Measurements from ENCODE around the gene ZNF436. TPM values are rescaled to one million over a fixed set of nuclear protein-coding genes. Genes with fewer than 3 reads are reported as not detected.

Gene ZNF436
- total and polyA plus RNA-seq, 3 experiments from 2014 or later = 4.9 to 6.4 (median 5.9) TPM

GRCh38 chr1:23397908-23398307, 28.3 kb upstream of the ZNF436 start:
- no peaks in the 10 kb centered on the region for H3K9me3 ChIP-seq (ENCODE audit: low read length)
- Mint-ChIP-seq H3K27me3 (peaks cover 0 to 1% of the 10 kb centered on the region in 2 donors), H3K4me3 (no peak overlapping the region), H3K27ac (no peak overlapping the region), H3K9me3 (no peaks in the 10 kb centered on the region), H3K36me3 (peaks cover 0 to 9% (median 4%) of the 10 kb centered on the region in 3 donors), H3K4me1 (no peaks in the 10 kb centered on the region)
- H3K27me3 ChIP-seq (ENCODE audit: insufficient read depth, low read length, poor library complexity, severe bottlenecking) = no peaks in the 10 kb centered on the region
- POLR2A ChIA-PET = no interaction called here
- no peak overlapping the region for H3K27ac ChIP-seq (ENCODE audit: low read depth, low read length)
- H3K36me3 ChIP-seq (ENCODE audit: insufficient read depth, low read length) = no peaks in the 10 kb centered on the region
- H3K4me1 ChIP-seq (ENCODE audit: insufficient read depth, low read length) = no peaks in the 10 kb centered on the region
- no peak for DNase-seq
- CTCF ChIA-PET = no interaction called here
- no peak overlapping the region for H3K4me3 ChIP-seq (ENCODE audit: low read length)

DNA sequence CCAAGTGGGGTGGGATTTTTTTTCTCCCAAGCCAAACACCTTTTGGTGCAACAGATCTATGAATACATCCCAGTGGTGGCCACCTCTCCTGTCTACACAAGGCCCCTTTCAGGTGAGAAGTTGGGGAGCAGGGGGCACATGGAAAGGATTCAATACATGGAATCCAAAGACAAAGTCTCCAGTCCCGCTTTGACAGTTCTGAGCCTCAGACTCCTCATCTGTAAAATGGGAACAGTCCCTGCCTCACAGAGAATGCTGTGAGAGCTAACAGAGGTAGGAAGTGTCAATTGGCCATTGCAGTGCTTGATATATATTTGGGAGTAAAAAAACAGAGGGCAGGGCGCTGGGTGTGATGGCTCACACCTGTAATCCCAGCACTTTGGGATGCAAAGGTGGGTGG, 26.7 kb upstream of the ZNF436 start:
- peaks cover 0 to 1% of the 10 kb centered on the region in 2 donors for H3K27me3 Mint-ChIP-seq
- no peak overlapping the region for H3K4me3 Mint-ChIP-seq
- Histone ChIP-seq H3K27ac (ENCODE audit: low read depth, low read length) (no peak overlapping the region), H3K4me3 (ENCODE audit: low read length) (no peak overlapping the region), H3K4me1 (ENCODE audit: insufficient read depth, low read length) (no peaks in the 10 kb centered on the region), H3K9me3 (ENCODE audit: low read length) (no peaks in the 10 kb centered on the region), H3K36me3 (ENCODE audit: insufficient read depth, low read length) (no peaks in the 10 kb centered on the region), H3K27me3 (ENCODE audit: insufficient read depth, low read length, poor library complexity, severe bottlenecking) (no peaks in the 10 kb centered on the region)
- ChIA-PET CTCF (no interaction called here), POLR2A (no interaction called here)
- peaks cover 0 to 8% (median 2%) of the 10 kb centered on the region in 3 donors for H3K36me3 Mint-ChIP-seq
- DNase-seq = no peak
- H3K9me3 Mint-ChIP-seq = no peaks in the 10 kb centered on the region
- H3K4me1 Mint-ChIP-seq = no peaks in the 10 kb centered on the region
- no peak overlapping the region for H3K27ac Mint-ChIP-seq

DNA sequence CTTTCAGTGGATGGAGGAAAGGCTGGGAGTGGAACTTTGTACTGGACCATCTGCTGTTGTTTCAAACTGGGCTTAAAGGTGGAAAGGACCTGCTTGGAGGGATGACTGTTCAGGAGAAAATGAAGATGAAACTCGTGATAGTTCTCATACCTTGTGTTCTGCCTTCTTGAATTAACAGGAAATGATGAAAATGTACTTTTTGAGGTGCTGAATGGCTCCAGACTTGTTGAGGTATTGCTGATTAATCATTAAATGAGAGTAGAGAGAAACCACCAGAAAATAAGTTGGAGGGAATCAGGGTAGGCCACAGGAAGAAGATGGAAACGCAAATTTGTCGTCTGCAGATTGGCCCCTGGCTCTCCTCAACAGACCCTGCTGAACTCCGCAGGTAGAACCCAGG, 26.2 kb upstream of the ZNF436 start:
- H3K4me1 ChIP-seq (ENCODE audit: insufficient read depth, low read length) = no peaks in the 10 kb centered on the region
- H3K4me3 ChIP-seq (ENCODE audit: low read length) = no peak overlapping the region
- H3K9me3 ChIP-seq (ENCODE audit: low read length) = no peaks in the 10 kb centered on the region
- Mint-ChIP-seq H3K36me3 (peaks cover 0 to 8% (median 2%) of the 10 kb centered on the region in 3 donors), H3K27ac (peak overlapping the region in 3 of 8 donors; percentile 18 to 73 (median 57)), H3K4me1 (no peaks in the 10 kb centered on the region), H3K27me3 (peaks cover 0 to 1% of the 10 kb centered on the region in 2 donors), H3K9me3 (no peaks in the 10 kb centered on the region), H3K4me3 (no peak overlapping the region)
- no peak for DNase-seq
- no peaks in the 10 kb centered on the region for H3K27me3 ChIP-seq (ENCODE audit: insufficient read depth, low read length, poor library complexity, severe bottlenecking)
- CTCF ChIA-PET = no interaction called here
- POLR2A ChIA-PET = no interaction called here
- no peak overlapping the region for H3K27ac ChIP-seq (ENCODE audit: low read depth, low read length)
- no peaks in the 10 kb centered on the region for H3K36me3 ChIP-seq (ENCODE audit: insufficient read depth, low read length)

- DNase-seq = no peak
- Histone ChIP-seq H3K4me1 (ENCODE audit: insufficient read depth, low read length) (no peaks in the 10 kb centered on the region), H3K27ac (ENCODE audit: low read depth, low read length) (no peak overlapping the region), H3K9me3 (ENCODE audit: low read length) (no peaks in the 10 kb centered on the region), H3K27me3 (ENCODE audit: insufficient read depth, low read length, poor library complexity, severe bottlenecking) (no peaks in the 10 kb centered on the region), H3K4me3 (ENCODE audit: low read length) (no peak overlapping the region), H3K36me3 (ENCODE audit: insufficient read depth, low read length) (no peaks in the 10 kb centered on the region)
- Mint-ChIP-seq H3K4me1 (no peaks in the 10 kb centered on the region), H3K9me3 (no peaks in the 10 kb centered on the region), H3K36me3 (peaks cover 0 to 8% (median 2%) of the 10 kb centered on the region in 3 donors), H3K4me3 (no peak overlapping the region), H3K27me3 (peaks cover 0 to 1% of the 10 kb centered on the region in 2 donors), H3K27ac (no peak overlapping the region)
- ChIA-PET CTCF (no interaction called here), POLR2A (no interaction called here)
Observed at GRCh38 chr1:23395154-23395724, 25.6 kb upstream of the ZNF436 start.

- CTCF ChIA-PET = interaction anchor here (0.8 kb wide), 1 partner anchor 9 kb away, joined by 3 read pairs; no protein-coding TSS in a partner anchor
Observed at GRCh38 chr1:23394684-23395083, 25.0 kb upstream of the ZNF436 start.

GRCh38 chr1:23394181-23394580, 24.5 kb upstream of the ZNF436 start:
- Mint-ChIP-seq H3K9me3 (no peaks in the 10 kb centered on the region), H3K36me3 (peaks cover 0 to 8% (median 2%) of the 10 kb centered on the region in 3 donors), H3K27ac (no peak overlapping the region), H3K4me1 (no peaks in the 10 kb centered on the region), H3K27me3 (peaks cover 0 to 4% of the 10 kb centered on the region in 2 donors), H3K4me3 (no peak overlapping the region)
- no peak overlapping the region for H3K4me3 ChIP-seq (ENCODE audit: low read length)
- H3K27ac ChIP-seq (ENCODE audit: low read depth, low read length) = no peak overlapping the region
- POLR2A ChIA-PET = no interaction called here
- CTCF ChIA-PET = interaction anchor here (0.8 kb wide), 1 partner anchor 9 kb away, joined by 3 read pairs; no protein-coding TSS in a partner anchor
- DNase-seq = no peak
- H3K27me3 ChIP-seq (ENCODE audit: insufficient read depth, low read length, poor library complexity, severe bottlenecking) = no peaks in the 10 kb centered on the region
- no peaks in the 10 kb centered on the region for H3K4me1 ChIP-seq (ENCODE audit: insufficient read depth, low read length)
- no peaks in the 10 kb centered on the region for H3K9me3 ChIP-seq (ENCODE audit: low read length)
- H3K36me3 ChIP-seq (ENCODE audit: insufficient read depth, low read length) = no peaks in the 10 kb centered on the region

More at GRCh38 chr1:23394684-23395083, 25.0 kb upstream of the ZNF436 start:
- Histone ChIP-seq H3K4me1 (ENCODE audit: insufficient read depth, low read length) (no peaks in the 10 kb centered on the region), H3K27ac (ENCODE audit: low read depth, low read length) (no peak overlapping the region), H3K4me3 (ENCODE audit: low read length) (no peak overlapping the region), H3K27me3 (ENCODE audit: insufficient read depth, low read length, poor library complexity, severe bottlenecking) (no peaks in the 10 kb centered on the region), H3K9me3 (ENCODE audit: low read length) (no peaks in the 10 kb centered on the region), H3K36me3 (ENCODE audit: insufficient read depth, low read length) (no peaks in the 10 kb centered on the region)
- Mint-ChIP-seq H3K9me3 (no peaks in the 10 kb centered on the region), H3K27ac (no peak overlapping the region), H3K4me3 (no peak overlapping the region), H3K27me3 (peaks cover 0 to 3% of the 10 kb centered on the region in 2 donors), H3K4me1 (no peaks in the 10 kb centered on the region), H3K36me3 (peaks cover 0 to 8% (median 2%) of the 10 kb centered on the region in 3 donors)
- POLR2A ChIA-PET = no interaction called here
- DNase-seq = no peak

- H3K27me3 ChIP-seq (ENCODE audit: insufficient read depth, low read length, poor library complexity, severe bottlenecking) = no peaks in the 10 kb centered on the region
- ChIA-PET CTCF (interaction anchor here (1.1 kb wide), 1 partner anchor 8 kb away, joined by 3 read pairs; no protein-coding TSS in a partner anchor), POLR2A (no interaction called here)
- H3K9me3 Mint-ChIP-seq = no peaks in the 10 kb centered on the region
- H3K27ac Mint-ChIP-seq = no peak overlapping the region
- peaks cover 0 to 8% (median 2%) of the 10 kb centered on the region in 3 donors for H3K36me3 Mint-ChIP-seq
- peaks cover 0 to 4% of the 10 kb centered on the region in 2 donors for H3K27me3 Mint-ChIP-seq
- no peak overlapping the region for H3K27ac ChIP-seq (ENCODE audit: low read depth, low read length)
- H3K36me3 ChIP-seq (ENCODE audit: insufficient read depth, low read length) = no peaks in the 10 kb centered on the region
- no peak overlapping the region for H3K4me3 Mint-ChIP-seq
- H3K4me3 ChIP-seq (ENCODE audit: low read length) = no peak overlapping the region
- no peaks in the 10 kb centered on the region for H3K4me1 Mint-ChIP-seq
- H3K9me3 ChIP-seq (ENCODE audit: low read length) = no peaks in the 10 kb centered on the region
- DNase-seq = no peak
- no peaks in the 10 kb centered on the region for H3K4me1 ChIP-seq (ENCODE audit: insufficient read depth, low read length)
Observed at GRCh38 chr1:23393706-23394105, 24.1 kb upstream of the ZNF436 start.

DNA sequence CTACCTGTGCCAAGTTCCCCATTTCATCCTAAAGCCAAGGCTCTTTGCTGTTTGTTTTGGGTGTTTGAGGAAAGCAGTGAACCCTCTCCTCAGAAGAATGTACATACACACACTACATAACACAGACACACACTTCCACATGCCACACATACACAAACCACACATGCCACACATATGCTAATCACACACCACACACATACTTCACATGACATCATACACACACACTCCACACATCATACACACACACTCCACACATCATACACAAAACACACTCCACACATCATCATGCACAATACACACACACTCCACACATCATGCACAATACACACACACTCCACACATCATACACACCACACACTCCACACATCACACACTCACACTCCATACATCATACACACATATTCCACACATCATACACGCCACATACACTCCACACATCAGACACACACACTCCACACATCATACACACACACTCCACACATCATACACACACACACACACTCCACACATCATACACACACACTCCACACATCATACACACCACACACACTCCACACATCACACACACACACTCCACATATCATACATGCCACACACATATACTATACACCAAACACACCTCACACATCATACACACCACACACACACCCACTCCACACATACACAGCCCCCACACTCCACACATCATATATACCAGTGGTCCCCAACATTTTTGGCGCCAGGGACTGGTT, 22.7 kb upstream of the ZNF436 start:
- POLR2A ChIA-PET = no interaction called here
- peaks cover 0 to 7% of the 10 kb centered on the region in 2 donors for H3K27me3 Mint-ChIP-seq
- no peak overlapping the region for H3K4me3 ChIP-seq (ENCODE audit: low read length)
- no peaks in the 10 kb centered on the region for H3K27me3 ChIP-seq (ENCODE audit: insufficient read depth, low read length, poor library complexity, severe bottlenecking)
- no peaks in the 10 kb centered on the region for H3K4me1 Mint-ChIP-seq
- H3K4me3 Mint-ChIP-seq = no peak overlapping the region
- H3K27ac ChIP-seq (ENCODE audit: low read depth, low read length) = no peak overlapping the region
- no peaks in the 10 kb centered on the region for H3K9me3 ChIP-seq (ENCODE audit: low read length)
- H3K9me3 Mint-ChIP-seq = no peaks in the 10 kb centered on the region
- H3K27ac Mint-ChIP-seq = no peak overlapping the region
- CTCF ChIA-PET = interaction anchor here (1.1 kb wide), 1 partner anchor 10 kb away, joined by 3 read pairs; no protein-coding TSS in a partner anchor
- H3K4me1 ChIP-seq (ENCODE audit: insufficient read depth, low read length) = no peaks in the 10 kb centered on the region
- H3K36me3 Mint-ChIP-seq = peaks cover 0 to 7% (median 2%) of the 10 kb centered on the region in 3 donors
- H3K36me3 ChIP-seq (ENCODE audit: insufficient read depth, low read length) = no peaks in the 10 kb centered on the region
- no peak for DNase-seq
